ENCODE measurements around the gene GLIS1. TPM values are rescaled to one million over a fixed set of nuclear protein-coding genes. Genes with fewer than 3 reads are reported as not detected.

The GLIS1 gene
- total RNA-seq, 4 donors from 2014 or later = 0.59 to 3.9 (median 0.75) TPM

- no peaks in the 10 kb centered on the region for H3K4me1 ChIP-seq
- H3K36me3 ChIP-seq = no peaks in the 10 kb centered on the region
These were observed 276.0 kb downstream of the GLIS1 start for GRCh38 chr1:53462769-53463501.

GRCh38 chr1:53462193-53462592 is 276.8 kb downstream of the GLIS1 start:
- H3K27ac ChIP-seq = no peak overlapping the region
- no peak for TF ChIP-seq EP300 (IDR thresholded peaks at IDR 0.05)
- no peak for TF ChIP-seq CTCF (IDR thresholded peaks at IDR 0.05)
- no peak for TF ChIP-seq POLR2A (IDR thresholded peaks at IDR 0.05)
- no peaks in the 10 kb centered on the region for H3K4me1 ChIP-seq
- no peak for DNase-seq (ENCODE audit: low spot score in 2 of 2)
- no peak overlapping the region for H3K4me3 ChIP-seq
- WGBS, 2 donors = 67 to 71% methylated on average over 6 of the region's 6 CpGs
- no peaks in the 10 kb centered on the region for H3K36me3 ChIP-seq
- no peaks in the 10 kb centered on the region for H3K27me3 ChIP-seq
- no peaks in the 10 kb centered on the region for H3K9me3 ChIP-seq

More at GRCh38 chr1:53462769-53463501, 276.0 kb downstream of the GLIS1 start:
- no peak for DNase-seq (ENCODE audit: low spot score in 2 of 2)
- H3K9me3 ChIP-seq = no peaks in the 10 kb centered on the region
- no peaks in the 10 kb centered on the region for H3K27me3 ChIP-seq
- WGBS, 2 donors = 54 to 64% methylated on average over 11 of the region's 11 CpGs
- TF ChIP-seq CTCF (IDR thresholded peaks at IDR 0.05) (no peak), EP300 (IDR thresholded peaks at IDR 0.05) (no peak), POLR2A (IDR thresholded peaks at IDR 0.05) (no peak)
- H3K27ac ChIP-seq = no peak overlapping the region
- H3K4me3 ChIP-seq = no peak overlapping the region

- Histone ChIP-seq H3K9me3 (no peaks in the 10 kb centered on the region), H3K4me1 (no peaks in the 10 kb centered on the region), H3K27me3 (no peaks in the 10 kb centered on the region), H3K4me3 (no peak overlapping the region), H3K36me3 (no peaks in the 10 kb centered on the region), H3K27ac (no peak overlapping the region)
- TF ChIP-seq EP300 (IDR thresholded peaks at IDR 0.05) = no peak
- no peak for TF ChIP-seq POLR2A (IDR thresholded peaks at IDR 0.05)
- TF ChIP-seq CTCF (IDR thresholded peaks at IDR 0.05) = no peak
- DNase-seq (ENCODE audit: low spot score in 2 of 2) = no peak
- 91 to 93% methylated on average over 16 to 21 of the region's 25 CpGs for WGBS, 2 donors
These were observed 277.5 kb downstream of the GLIS1 start for GRCh38 chr1:53461323-53462044.

GRCh38 chr1:53460666-53461322 is 278.2 kb downstream of the GLIS1 start:
- no peaks in the 10 kb centered on the region for H3K36me3 ChIP-seq
- H3K27ac ChIP-seq = no peak overlapping the region
- TF ChIP-seq CTCF (IDR thresholded peaks at IDR 0.05) (no peak), EP300 (IDR thresholded peaks at IDR 0.05) (no peak), POLR2A (IDR thresholded peaks at IDR 0.05) (no peak)
- no peaks in the 10 kb centered on the region for H3K4me1 ChIP-seq
- peaks cover 0 to 2% of the 10 kb centered on the region in 2 donors for H3K27me3 ChIP-seq
- WGBS, 2 donors = 65 to 75% methylated on average over 29 of the region's 29 CpGs
- DNase-seq (ENCODE audit: low spot score in 2 of 2) = no peak
- H3K9me3 ChIP-seq = no peaks in the 10 kb centered on the region
- no peak overlapping the region for H3K4me3 ChIP-seq
